ENCODE measurements around the gene IL1R1. TPM values are rescaled to one million over a fixed set of nuclear protein-coding genes. Genes with fewer than 3 reads are reported as not detected.
A peak's percentile ranks its signal among the peaks of the same experiment; 100 is the strongest.
"Not testable (repeated sequence)": the region's sequence is repeated elsewhere in the genome, so short reads cannot be mapped to it uniquely, and the experiment has no call there.

Gene IL1R1, protein sequence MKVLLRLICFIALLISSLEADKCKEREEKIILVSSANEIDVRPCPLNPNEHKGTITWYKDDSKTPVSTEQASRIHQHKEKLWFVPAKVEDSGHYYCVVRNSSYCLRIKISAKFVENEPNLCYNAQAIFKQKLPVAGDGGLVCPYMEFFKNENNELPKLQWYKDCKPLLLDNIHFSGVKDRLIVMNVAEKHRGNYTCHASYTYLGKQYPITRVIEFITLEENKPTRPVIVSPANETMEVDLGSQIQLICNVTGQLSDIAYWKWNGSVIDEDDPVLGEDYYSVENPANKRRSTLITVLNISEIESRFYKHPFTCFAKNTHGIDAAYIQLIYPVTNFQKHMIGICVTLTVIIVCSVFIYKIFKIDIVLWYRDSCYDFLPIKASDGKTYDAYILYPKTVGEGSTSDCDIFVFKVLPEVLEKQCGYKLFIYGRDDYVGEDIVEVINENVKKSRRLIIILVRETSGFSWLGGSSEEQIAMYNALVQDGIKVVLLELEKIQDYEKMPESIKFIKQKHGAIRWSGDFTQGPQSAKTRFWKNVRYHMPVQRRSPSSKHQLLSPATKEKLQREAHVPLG
- 24.2 and 24.7 TPM in 2 replicates for total RNA-seq

- DNase-seq = peak; percentile 70
Measured at GRCh38 chr2:102141970-102142828, at the start of gene IL1R1. Gene IL1R1, plus strand, starts transcription at chr2:102142746. Its CDS starts 14,979 bp downstream, at chr2:102157725.

GRCh38 chr2:102093662-102094061 lies 48.9 kb upstream of the IL1R1 start:
- DNase-seq = no peak

GRCh38 chr2:102094917-102095316 lies 47.6 kb upstream of the IL1R1 start:
- peak; percentile 38 for DNase-seq

- DNase-seq = no peak
Measured at GRCh38 chr2:102096103-102096502, 46.4 kb upstream of the IL1R1 start.

GRCh38 chr2:102098756-102099155 lies 43.8 kb upstream of the IL1R1 start:
- DNase-seq = no peak

- DNase-seq = no peak
Measured at GRCh38 chr2:102099536-102100298, 42.8 kb upstream of the IL1R1 start.

DNA sequence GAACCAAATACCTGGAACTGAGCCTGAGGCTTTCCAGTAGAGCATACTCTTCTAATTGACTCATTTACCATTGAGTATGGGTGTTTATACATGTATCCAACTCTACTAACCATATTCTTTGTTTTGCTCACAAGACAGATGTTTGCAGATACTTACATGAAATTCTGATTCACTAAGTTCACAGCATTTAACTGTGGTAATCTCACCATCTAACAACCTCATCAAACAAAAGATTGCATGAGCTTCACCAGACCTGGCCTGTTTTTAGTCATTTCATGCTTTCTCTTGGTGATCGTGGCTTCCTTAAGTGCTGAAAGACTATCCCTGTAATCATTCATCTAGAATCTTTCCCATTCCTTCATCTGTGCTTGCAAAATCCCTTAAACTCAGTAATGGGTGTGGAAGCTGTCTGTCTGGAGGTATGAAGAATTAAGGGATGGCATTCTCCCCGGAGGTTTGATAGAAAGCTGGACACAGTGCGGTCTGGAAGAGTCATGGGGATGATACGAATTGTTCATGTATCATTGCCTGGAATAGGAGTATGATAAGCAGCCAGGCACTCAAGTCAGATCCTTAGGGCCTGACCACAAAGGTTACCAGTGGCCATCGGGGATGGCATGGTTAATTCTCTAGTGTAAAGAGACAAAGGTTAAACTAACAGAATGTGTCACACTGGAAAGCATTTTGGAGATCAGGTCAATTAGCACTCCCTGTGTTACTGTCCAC lies 42.0 kb upstream of the IL1R1 start:
- no peak for DNase-seq

DNA sequence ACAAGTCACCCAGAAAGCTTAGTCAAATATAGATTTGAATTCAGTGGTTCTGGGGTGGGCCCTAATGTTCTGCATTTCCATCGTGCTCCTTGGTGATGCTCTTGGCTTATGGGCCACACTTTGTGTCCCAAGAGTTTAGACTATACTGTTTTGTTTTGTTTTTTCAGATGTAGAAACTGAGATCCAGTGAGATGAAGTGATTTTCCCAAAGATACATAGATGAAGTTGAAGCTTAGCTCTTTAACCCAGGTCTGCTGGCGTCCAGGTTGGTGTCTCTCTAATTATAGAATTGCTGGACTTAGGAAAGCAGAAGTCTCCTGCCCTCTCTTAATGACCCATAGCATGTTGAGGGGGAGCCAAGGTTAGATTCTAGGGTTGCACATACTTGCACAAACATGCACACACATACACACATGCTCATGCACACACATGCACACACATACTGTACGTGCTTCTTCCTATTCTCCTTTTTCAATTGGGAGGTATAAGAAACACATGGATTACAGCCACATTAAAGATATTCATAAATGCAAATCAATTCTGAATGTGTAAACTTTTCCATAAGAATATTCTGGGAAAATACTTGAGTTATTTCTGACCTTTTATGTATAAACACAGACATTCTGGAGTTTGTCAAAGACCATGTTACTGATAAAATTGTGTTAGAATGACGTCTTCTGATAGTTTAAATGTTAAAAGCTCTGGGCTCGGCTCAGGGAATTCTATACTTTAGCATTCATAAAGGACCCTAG lies 41.3 kb upstream of the IL1R1 start:
- DNase-seq = no peak

DNA sequence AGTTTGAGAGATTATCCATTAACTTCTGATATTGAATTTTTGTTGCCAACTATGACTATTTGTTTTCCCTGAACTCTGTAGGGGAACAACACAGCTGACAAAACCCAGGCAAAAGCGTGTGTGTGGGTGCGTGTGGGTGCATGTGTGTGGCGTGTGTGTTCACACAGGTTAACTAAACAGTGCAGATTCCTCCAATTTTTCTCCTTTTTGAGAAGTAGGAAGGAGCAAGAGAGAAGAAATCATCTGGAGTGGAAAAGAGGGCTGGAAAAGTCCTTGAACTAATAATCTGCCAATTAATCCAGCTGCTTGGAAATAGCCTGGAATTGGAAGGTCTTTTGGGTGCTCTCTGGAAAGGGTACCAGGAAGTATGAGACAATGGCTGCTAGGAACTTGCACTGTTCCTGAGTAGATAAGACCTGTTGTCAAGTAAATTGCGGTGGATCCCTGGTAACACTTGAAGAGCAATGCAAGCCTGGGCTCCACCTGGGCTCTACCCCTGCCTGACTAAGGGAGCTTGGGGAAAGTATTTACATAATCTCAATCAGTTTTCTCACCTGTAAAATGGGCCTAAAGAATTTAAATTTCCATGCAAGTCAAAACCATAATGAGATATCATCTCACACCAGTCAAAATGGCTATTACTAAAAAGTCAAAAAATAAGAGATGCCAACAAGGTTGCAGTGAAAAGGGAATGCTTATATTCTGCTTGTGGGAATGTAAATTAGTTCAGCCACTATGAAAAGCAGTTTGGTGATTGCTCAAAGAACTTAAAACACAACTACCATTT lies 40.5 kb upstream of the IL1R1 start:
- no peak for DNase-seq

DNA sequence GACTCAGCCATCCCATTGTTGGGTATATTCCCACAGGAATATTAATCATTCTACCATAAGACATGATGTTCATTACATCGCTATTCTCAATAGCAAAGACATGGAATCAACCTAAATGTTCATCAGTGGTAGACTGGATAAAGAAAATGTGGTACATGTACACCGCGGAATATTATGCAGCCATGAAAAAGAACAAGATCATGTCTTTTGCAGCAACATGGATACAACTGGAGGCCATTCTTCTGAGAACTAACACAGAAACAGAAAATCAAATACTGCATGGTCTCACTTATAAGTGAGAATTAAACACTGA lies 40.0 kb upstream of the IL1R1 start:
- not testable (repeated sequence) for DNase-seq

- no peak for DNase-seq
Measured at GRCh38 chr2:102103284-102103683, 39.3 kb upstream of the IL1R1 start.

GRCh38 chr2:102103992-102104871 lies 38.3 kb upstream of the IL1R1 start:
- DNase-seq = peak; percentile 67

- no peak for DNase-seq
Measured at GRCh38 chr2:102106133-102106556, 36.4 kb upstream of the IL1R1 start.

- not testable (repeated sequence) for DNase-seq
Measured at GRCh38 chr2:102106813-102107740, 35.5 kb upstream of the IL1R1 start.

DNA sequence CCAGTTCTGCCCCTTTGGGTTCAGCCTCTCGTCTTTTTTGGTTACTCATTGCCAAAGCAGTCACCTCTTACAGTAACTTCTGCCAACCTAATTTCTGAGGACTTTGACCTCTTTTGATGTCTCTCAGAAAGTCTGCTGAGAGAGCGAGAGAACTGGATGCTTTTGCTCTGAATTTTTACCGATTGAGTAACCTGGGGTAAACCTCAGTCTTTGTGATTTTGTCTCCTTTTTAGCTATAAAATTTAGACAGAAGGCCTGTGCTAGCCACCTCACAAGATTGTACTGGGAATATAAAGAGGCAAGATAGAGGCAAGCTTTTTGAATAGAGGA lies 34.8 kb upstream of the IL1R1 start:
- no peak for DNase-seq

DNA sequence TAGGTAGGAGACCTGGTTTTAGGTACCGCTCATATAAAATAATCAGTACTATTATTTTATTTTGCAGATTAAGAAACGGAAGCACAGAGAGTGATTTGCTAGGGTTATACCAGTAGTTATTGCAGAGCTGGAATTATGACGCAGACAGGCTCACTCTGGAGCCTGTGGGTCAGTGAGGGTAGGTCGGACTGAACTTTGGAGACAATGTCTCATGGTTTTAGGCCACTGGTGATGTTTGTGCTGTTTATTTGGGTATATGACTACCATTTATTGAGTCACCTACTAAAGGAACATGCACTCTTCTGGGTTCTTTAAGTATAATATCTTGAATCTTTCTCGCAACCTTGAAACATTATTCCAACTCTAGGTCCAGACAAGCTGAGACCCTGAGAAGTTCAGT lies 33.5 kb upstream of the IL1R1 start:
- no peak for DNase-seq

DNA sequence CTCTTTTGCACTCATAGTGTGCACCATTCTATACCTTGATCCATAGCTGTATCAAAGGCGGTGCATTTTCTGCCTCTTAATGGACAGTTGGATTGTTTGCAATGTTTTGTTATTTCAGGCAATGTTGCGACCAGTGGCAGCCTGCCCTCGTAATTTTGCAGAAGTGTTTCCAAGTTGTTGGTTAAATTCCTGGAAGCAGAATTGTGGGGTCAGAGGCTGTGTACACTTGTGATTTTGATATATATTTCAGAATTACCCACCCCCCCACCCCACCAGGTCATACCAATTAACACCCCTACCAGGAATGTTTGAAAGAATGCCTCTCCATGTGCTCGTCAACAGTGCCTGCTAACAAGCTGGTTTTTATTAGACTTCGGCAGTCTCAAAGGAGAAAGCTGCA lies 32.4 kb upstream of the IL1R1 start:
- DNase-seq = no peak

- DNase-seq = no peak
Measured at GRCh38 chr2:102110596-102111334, 31.8 kb upstream of the IL1R1 start.

Data from dermis blood vessel endothelial cell (primary cell).